ENCODE measurements around the gene PUM1.
"Not testable (repeated sequence)": the region's sequence is repeated elsewhere in the genome, so short reads cannot be mapped to it uniquely, and the experiment has no call there.

The PUM1 gene

DNA sequence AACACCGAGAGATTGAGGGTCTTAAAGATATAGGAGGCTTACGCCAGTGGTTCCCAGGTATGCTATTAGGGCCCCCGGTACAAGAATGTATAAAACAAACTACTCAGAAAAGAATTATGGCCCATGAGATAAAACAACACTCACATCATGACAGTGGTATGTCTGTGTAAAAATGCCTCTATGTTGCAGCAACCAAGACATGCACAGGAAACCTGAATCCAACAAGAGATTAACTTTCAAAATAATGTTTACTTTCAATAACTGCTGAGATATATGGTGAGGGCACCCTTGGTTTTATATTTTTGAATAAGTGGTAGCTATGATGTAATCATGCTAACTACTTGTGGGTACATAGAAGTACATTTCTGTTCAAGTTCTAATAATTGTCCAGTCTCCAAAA, 74.9 kb downstream of the PUM1 start:
- DNase-seq = no peak

DNA sequence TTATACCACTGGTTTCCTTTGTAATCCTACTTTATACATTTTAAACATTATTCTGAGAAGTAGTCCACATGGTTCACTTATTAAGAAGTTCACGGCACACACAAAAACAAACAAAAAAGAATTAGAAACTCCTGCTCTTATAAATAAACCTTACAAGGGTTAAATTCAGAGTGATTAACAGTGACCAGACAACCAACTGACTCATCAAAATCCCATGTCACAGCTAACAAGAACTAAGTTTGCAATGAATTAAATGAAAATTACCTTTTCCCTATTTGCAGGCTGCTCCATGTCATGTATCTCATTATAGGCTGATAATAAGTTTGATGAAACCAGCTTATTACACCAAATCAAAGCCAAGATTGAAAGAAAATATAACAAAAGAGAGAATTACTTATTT, 77.5 kb downstream of the PUM1 start:
- DNase-seq = no peak

DNA sequence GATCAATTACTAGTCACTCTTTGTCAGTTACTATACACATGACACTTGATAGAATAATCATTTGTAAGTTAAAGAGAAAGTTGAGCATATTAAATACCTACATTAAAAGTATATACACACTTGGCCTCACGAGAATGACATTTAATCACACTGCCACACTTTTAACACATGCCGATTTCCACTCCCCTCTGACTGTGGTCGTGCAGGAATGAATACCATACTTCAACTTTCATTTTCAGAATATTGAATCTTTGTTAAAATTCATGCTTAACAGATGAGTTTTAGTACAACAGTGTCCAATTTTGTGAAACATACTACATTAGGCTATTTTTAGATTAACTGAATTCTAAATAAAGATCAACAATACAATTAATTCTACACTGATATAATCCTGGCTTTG, 78.8 kb downstream of the PUM1 start:
- no peak for DNase-seq

DNA sequence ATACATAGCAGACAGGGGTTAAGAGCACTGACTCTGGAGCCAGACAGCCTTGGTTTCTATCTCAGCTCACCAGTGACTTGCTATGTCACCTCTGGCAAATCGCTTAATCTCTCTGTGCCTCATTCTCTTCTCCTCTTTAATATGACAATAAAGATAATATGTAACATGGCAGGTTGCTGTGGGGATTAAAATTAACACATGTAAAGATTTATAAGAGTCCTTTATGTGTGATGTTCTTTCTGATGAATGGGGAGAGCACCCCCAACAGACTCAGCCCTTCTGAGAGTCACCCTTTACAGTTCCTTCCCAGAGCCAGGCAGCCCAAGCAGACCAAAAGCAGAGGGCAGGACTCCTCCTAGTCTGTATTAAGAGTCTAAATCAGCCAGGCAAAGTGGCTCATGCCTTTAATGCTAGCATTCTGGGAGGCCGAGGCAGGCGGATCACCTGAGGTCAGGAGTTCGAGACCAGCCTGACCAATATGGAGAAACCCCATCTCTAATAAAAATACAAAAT, 80.5 kb downstream of the PUM1 start:
- DNase-seq = no peak

DNA sequence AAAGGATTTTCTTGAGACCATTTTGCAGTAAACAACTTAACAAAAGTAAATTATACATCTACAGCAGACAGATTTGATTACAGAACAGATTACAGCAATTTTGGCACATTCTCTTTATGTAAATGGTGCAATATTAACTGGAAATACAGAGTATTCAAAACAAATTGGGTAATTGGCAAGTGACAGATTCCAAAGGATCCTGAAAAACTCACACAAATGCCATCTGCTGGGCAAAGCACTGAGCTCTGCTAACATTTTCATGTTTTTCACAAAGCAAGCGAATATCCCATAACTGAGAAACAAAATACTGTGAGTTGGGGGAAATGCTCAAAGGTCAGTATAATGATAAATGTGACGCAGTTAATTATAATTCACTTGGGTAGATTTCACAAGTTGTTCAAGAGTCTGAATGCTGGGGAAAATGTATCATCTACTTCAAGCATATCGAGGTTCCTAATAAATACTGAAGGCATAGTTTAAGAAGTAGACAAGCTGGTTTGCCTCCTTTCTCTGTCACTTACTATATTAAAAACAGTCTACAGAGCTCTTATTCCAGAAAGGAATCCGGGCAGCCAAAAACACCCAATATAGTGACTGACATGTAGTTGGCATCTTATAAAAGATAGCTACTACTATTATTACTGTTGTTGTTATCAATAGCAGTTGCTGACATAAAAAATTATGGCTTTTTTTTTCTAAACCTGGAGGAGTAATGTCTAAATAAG, 81.2 kb downstream of the PUM1 start:
- DNase-seq = no peak

DNA sequence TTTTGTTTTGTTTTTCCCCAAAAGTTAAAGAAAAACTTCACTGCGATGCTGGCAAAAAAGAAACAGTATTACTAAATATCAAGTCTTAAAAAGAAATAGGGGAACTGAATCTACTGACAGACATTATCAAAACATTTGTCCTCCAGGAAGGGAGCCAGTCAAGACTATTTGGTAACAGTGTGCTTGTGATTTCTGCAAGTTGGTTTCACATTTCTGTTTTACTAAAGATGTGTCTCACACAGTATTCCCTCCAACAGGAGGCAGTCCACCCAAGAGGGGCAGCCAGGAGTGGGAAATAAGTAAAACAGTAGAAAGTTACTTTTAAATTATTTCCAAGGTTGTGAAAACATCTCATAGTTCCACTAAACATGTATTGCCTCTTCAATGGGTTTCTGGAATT, 82.6 kb downstream of the PUM1 start:
- no peak for DNase-seq

DNA sequence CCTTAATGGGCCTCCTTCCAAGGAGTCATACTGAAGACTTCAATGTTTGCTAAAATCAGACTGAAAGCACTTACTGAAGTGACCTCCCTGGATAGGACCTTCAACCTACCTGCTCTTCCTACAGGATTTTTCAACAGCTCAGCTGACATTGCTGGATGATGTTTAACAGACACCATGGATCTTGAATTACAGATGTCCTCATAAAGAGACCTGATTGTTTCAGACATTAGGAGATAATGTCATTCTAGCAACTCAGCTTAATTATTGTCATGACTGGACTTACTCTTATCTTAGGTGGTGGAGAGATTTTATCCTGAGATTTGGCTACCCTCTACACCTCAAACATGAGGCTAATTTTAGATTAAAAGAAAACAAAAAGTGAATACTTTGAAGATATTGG, 83.1 kb downstream of the PUM1 start:
- no peak for DNase-seq

DNA sequence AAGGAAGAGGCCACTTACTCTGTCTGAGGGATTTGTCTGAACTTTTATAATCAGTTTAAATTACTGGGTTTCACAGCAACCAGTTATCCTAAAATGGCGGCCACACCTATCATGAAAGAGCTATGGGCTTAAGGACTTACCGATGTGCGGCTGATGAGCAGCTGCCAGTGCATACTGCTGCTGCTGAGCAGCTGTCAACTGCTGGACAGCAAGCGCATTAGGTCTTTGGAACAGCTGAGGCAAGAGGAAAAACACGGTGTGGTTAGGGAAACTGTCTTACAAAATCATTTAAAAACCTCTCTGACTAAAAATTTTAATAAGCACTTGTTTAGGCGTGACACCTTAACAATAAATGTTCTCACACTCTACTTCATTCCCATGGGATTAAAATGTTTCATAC, 84.3 kb downstream of the PUM1 start:
- no peak for DNase-seq

DNA sequence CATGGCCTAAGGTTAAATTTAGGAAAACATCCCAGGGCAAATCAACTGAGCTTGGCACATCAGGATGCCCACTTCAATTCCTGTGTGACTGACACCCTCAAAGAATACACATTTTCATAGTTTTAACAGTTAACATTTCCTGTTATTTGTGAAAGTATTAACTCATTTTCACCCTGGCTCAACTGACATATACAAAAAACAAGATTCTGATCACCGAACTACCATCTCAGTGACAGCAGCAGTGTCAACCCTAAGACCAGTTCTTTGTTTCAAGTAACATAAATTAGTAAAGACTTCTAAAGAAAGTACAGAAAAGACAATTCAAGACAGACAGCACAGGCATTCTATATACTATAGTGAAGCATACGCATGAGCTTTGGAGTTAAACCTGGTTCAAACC, 88.0 kb downstream of the PUM1 start:
- DNase-seq = no peak

DNA sequence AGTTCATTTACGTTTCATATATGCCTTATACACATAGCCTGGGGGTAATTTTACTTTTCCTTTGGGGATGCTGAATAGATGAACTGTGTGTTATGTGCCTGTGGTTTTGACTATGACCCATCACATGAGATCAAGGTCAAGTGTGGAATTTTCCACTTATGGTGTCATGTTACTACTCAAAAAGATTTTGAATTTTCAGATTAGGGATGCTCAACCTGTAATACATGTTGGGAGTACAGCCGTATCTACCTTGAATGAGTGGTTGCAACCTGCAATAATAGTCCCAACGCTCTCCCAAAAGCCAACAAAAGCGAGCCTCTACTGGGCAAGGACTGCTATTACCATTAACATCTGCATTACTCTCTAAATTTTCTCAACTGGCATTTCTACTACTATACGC, 88.4 kb downstream of the PUM1 start:
- DNase-seq = no peak

DNA sequence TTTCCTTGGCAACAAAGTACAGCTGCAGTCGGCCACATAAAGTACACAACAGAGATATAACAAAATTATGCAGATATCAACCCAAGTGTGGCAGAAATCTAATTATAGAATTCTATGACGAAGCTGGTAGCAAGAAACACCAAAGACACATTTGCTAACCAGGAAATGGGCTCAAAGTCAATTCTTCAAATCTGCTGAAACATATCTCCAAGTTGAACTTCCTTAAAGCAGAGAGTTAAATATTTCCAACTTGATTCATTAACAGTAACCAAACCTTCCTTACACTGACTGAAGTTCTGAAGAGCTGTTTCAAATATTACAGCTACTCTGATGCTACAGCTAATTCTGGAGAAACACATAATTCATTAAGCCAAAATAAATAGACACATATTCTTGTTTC, 89.4 kb downstream of the PUM1 start:
- no peak for DNase-seq

DNA sequence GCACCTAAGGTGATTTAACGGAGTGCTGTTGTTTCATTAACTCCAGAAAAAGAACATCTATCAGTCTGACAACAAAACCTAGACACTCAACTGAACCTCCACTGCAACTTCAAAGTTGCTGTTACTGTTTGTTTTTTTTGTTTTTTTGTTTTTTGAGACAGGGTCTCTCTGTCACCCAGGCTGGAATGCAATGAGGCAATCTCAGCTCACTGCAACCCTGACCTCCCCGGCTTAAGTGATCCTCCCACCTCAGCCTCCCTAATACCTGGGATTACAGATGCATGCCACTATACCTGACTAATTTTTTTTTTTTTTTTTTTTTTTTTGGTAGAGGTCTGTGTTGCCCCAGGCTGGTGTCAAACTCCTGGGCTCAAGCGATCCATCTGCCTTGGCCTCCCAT, 90.3 kb downstream of the PUM1 start:
- DNase-seq = no peak

DNA sequence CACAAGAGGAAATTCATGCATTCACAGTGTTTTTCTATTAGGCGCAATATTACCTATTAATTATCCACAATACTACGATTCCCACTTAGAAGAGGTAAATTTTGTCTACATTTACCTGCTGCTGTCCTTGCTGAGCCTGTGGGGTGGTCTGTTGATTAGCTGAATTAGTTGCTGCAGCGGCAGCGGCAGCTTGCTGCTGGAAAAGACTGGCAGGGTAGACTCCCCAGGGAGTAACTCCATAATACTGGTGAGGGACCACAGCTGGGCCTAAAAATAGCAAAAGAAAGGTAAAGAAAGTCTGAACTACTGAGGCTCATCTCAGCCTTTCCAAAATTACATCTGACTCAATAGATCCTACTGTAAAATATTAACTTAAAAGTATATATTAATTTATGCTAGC, 91.0 kb downstream of the PUM1 start:
- DNase-seq = no peak

DNA sequence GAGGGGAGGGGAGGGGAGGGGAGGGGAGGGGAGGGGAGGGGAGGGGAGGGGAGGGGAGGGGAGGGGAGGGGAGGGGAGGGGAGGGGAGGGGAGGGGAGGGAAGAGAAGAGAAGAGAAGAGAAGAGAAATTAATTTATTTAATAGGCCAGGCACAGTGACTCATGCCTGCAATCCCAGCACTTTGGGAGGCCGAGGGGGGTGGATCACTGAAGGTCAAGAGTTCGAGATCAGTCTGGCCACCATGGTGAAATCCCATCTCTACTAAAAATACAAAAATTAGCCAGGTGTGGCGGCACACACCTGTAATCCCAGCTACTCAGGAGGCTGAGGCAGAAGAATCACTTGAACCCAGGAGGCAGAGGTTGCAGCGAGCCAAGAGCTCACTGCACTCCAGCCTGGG, 93.2 kb downstream of the PUM1 start:
- DNase-seq = not testable (repeated sequence)

DNA sequence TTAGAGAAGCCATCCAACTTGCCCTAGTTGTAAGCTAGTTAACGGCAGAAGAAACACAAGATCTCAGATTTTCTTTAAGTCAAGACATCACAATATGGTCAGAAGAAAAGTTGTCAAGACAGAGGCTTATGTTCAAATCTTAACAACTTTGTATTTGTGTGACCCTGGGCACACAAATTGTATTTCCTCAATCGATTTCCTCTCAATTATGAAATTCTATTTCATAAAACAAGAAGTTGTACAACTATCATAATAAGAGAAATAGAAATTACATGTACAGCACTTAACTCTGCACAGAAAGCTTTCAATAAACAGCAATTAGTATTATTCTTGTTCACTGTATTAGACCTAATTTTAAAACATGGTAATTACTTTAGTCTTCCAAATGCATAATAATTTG, 94.0 kb downstream of the PUM1 start:
- no peak for DNase-seq

DNA sequence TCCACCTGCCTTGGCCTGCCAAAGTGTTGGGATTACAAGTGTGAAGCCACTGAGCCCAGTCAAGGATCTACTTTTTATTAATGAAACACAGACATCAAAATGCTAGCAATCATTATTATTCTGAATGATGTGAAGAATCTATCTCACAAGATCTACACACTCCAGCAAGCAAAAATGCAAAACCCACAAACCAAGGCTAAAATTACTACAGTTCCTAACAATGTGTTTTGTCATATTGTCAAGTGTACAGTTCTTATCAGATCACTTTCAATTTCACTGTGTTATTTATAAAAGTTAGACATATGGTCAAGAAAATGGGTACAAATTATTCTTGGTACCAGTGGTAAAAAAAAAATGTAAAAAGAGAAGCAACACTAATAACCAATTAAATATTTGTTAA, 95.6 kb downstream of the PUM1 start:
- DNase-seq = no peak

DNA sequence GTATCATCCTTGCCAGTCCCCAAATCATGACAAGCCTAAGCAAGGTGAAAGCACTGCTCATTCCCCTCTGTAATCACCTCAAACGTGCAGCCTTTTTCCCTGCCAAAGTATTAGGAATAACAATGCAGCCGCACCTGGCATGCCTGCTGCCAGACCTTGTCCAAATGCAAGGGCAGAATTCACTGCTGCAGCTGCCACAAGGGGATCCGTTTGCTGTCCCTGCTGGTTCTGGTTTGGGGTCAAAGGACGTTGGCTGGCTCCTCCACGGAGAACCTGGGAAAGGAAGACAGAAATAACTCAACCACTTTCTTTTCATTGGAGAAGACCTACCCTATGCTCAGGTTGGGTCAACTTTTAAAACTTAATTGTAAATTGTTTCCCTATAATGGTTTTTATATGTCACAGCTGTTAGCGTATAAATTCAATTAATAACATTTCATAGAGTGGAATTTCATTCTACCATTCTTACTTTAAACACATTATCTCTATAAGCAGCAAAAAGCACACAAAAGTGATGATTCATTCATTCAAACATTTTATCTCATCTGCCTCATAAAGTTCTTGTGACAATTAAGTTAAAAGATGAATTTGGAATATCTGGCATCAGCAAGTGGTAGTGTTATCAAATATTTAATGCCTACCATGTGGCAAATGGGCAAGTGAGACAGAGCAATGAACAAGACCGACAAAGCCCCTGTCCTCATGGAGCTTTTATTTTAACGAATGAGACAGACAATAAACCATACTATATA, 97.1 kb downstream of the PUM1 start:
- no peak for DNase-seq

DNA sequence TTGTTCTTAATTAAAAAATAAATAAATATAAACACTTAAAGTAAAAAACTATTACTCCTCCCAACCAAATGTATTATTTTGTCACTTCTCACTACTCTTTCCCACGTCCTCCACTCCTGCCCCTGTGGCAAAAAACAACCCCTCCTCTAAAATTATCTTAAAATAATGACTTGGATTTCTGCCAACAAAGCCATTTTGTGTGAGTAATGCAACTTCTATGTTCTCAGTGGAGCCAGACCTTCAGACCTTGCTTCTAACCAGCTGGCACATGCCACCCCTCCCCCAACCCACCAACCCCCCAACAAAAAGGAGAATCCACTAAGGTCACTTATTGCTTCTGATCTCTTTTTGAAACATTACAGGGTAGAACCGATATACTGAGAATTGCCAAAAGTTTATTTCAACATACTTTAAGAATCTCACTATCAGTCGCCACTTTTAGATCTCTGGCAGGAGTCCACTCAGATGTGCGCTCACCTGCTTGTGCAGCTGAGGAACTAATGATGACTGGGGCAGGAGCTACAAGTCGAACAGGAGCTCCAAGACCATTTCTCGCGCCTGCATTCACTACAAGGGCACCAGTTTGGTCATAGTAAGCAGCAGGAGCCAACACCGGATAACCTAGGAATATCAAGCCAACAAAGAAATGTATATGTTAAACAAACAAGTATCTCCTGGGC, 98.7 kb downstream of the PUM1 start:
- DNase-seq = no peak

DNA sequence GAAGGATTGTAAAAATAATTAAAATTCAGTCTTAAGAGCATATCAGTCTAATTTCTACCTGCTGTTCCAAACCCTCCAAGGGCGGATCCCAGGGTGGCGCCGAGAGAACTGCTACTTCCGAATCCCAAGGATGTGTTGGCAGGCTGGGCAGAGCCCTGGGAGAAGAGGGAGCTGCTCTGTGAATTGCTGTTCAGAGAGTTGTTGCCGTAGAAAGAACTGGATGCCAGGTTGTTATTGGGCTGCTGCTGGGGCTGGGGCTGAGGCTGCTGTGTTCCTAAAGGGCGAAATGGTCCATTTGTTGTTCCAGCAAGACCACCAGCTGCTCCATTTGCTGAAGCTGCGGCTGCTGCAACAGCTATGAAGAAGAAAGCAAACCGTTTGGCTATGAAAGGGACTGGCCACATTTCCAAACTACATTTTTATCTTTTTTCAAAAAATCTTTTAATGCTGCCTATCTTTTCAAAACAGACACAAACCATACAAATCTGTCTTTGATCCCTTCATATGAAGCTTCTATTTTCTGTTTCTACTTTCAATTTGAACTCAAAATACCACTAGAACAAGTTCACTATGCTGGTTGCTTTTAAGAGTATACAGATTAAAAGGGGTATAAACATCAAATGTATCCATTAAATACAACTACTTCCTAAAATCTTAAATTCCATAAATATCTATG, 99.5 kb downstream of the PUM1 start:
- no peak for DNase-seq

DNA sequence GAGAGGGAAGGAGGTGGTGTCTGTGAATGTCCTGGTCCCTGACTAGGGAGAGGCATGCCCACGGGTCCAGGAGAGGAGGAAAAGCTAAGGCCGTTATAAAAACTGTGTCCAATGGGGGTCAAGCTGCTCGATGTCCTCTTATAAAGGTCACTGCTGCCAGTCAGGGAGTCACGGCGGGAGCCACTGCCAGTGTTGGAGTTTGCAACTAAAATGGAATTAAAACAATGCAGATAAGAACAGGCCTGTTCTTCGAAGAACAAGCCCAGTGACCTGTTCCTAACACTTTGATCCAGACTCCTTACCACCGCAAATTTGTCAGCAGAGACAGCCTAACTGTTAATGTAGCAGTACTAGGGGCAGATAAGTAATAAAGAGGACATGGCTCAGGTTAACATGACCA, 100.8 kb downstream of the PUM1 start:
- DNase-seq = no peak

DNA sequence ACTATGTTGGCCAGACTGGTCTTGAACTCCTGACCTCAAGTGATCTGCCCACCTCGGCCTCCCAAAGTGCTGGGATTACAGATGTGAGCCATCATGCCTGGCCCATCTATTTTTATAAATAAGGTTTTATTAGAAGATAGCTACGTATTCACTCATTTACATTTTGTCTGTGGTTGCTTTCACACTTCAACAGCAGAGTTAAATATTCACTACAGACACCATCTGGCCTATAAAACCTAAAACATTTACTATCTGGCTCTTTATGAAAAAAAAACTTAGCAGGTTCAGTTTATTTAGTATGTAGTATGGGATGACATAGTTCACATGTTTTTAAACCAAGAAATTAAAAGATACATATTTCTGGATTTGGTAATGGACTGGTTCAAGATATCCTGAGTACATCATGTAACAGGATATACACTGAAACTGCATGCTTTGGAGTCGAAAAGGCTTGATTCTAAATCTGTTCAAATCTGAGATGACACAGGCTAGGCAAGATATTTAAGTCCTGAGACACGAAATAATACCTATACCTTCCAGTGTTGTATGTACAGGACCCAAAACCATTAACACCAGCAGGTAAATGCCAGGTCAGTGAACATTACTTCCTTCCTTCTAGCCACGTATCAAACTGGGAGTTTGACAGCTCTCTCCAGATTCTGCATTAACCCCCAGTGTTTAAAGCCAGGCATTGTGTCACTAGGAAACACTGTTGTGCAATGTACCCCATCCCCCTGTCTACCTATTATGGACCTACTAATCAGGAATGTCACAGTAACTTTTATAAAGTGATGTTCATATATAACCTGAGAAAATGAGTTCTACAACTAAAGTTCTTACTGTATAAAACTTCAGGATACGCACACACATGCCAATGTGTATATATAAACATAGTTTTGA, 102.7 kb downstream of the PUM1 start:
- no peak for DNase-seq

DNA sequence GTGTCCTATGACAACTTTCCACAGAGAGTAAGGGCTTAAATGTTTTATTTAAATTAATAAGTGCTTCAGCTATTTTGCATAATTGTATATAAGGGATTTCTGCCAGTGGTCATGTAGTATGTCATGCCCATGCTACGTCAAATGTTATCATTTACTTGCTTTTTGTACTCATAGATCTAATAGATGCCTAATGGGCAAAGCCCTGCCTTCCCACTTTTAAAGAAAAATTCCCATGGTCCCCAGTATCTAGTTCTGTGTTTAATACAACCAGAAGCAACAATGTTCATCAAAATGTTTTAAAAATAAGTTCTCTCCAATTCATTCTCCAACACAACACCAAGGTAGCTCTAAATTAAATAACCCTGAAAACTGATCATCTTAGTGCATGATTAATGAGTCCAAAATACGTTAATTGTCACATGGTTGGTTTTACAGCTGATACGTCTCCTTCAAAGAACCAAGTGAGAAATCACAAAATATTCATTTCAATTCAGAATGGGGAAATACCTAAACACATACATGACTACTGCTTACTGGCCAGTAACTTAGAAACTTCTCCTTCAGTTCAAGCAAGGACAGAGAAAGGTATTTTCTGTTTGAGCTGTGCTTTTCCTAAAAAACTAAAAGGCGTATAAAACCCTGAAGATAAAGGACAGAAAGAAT, 107.8 kb downstream of the PUM1 start:
- DNase-seq = no peak

Measured in activated gamma-delta T cell treated with Interleukin-2 at 50 U/mL for 16 hours (primary cell).